GM19238 (cell line): Measurements from ENCODE around the gene COL5A3.
"Not testable (repeated sequence)": the region's sequence is repeated elsewhere in the genome, so short reads cannot be mapped to it uniquely, and the experiment has no call there.

Source experiments
- DNase-seq: peaks from one replicate; pipeline ENCODE4 v3.0.0; 2011; ENCODE audit warnings: low spot score; ENCODE audit not compliant: insufficient read length

Gene COL5A3

DNA sequence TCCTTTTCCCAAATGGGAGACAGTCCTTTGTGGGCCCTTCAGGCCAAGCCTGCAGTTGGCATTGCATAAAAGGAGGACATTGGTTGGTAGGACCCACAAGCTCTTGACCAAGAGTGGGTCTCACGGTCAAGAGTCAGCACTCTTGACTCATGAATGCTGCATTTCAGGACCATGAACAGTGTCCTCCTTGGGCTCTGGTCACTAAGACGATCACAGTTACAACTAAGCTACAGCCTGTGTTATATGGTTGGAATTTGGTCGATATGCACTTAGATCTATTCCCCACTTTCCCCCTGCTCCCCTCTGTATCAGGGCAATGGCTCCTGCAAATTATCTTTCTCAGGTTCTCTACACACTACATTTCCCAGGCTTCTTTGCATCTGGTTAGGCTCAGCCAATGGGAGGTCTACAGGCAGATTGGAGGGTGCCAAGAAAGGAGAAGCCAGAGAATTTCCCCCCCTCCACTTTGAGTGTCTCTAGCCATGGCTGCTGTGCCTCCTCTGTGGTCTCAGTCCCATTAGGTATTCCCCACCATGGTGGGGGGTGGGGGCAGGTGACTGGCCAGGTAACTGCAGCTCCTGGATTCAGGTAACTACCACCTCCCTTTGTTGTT lies 70.9 kb downstream of the COL5A3 start:
- no peak for DNase-seq

DNA sequence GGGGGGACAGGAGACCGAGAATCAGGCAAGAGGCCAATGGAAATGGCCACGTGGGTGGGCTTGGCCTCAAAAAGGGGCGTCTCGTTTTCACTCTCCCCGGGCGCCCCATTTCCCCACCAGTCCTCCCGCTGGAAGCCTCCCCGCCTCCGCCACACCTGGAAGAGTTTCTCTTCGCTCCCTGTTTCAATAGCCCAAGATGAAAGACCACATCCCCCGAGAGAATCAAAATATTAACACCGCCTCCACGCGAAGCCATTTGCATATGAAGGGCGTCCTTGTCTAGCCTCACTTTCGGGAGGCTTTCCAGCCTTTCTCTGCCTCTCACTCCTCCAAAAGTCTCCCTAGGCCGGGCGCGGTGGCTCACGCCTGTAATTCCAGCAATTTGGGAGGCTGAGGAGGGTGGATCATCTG lies 73.3 kb downstream of the COL5A3 start:
- no peak for DNase-seq

DNA sequence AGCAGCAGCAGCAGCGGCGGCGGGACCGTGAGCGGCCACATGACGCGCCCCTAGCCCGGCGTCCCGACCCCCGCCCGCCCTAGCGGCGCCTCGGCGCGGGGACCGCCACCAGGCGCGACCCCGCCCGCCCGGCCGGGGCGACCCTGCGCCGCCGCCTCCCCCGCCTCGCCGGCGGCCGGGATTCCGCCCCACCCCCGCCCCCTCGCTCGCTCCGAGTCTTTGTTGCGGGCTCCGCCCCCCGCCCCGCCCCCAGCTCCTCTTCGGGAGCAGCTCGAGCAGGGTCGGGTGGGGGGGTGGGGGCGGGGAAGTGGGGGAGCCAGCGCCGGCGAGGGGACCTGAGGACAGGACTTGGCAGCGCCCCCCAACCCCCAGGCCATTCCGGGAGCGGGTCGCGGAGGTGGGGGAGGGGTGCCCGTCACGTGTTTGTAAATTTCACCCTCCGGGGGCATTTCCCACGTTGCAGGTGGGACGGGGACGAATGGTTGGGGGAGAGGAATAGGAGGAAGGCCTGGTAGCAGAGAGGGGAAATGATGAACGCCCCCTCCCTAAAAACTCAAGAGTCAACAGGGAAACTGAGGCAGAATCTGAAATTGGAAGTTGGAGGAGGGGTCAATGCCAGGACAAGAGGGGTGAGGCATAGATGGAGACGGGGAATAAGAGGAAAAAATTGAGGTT lies 73.8 kb downstream of the COL5A3 start, which contains the start of gene OLFM2:
TSS of gene OLFM2 (minus strand) at position 190 of the 675 bp plus-strand sequence. CDS start at position 41, 149 bp downstream.
- no peak for DNase-seq

DNA sequence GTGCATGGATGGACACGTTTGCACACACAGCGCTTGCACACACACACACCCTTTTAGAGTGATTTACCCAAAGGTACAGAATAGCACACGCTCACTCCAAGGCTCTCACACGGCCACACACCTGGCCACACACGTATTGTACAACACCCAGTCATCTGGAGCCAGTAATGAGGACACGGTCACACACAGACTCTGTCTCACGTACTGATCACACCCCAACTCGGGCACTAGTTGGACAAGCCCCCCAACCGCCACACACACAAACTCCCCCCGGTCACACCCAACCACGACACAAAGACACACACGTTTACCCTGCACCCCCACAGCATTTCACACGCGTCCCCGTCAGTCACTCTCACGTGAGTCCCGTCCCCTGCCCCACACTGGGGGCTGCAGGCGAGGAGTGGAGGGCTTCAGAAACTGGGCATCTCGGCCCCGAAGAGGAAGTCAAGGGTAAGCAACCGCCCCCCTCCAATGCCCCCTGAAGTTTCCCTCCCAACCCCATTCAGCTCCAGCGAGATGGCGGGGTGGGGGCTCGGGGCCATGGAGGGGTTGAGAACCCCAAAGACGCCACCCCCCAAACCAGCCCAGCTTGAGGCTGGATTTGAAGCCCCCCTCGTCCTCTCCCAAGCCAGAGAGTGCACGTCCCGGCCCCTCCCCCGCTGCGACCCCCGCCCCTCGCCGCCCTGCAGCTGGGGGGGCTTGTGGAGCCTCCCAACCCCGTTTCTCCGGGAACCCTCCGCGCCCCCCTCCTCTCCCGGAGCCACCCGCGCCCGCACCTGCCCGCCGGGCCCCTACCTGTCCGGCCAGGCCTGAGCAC lies 74.6 kb downstream of the COL5A3 start:
- no peak for DNase-seq

DNA sequence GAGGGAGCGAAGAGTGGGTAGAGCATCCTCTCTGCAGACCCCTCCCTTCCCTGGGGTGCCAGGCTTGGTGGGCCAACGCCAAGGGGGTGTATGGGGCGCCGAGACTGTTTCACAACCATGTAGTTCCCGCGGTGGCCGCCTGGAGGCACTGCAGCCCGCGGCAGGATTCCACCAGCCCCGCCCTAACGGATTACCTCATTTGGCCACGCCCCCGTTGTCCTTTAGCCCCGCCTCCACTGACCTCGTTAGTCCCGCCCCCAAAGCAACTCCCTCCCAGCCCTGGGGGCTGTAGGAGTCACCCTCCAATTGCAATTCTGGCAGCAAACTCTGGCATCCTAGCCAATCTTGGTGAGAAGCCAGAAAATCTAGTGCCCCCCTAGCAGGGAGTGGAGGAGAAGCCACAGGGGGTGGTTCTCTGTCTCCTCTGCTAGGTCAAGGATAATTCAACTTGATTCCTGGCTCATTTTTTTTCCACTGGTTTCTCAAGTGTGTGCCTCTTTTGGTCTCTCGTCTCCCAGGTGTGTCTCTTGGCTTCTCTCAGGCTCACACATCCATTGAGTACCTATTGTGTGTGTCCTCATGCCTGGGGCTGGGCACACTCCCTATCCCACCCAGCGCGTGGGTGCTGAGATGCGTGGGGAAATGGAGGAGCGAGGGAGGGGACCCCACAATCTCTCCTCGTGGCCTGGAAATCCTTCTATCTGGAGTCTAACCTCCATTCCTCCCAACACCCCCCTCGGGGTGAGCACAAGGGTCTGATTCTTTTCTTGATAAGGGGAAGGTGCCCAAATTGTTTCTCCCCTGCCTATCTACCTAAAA lies 76.0 kb downstream of the COL5A3 start:
- peak; percentile 63 for DNase-seq

DNA sequence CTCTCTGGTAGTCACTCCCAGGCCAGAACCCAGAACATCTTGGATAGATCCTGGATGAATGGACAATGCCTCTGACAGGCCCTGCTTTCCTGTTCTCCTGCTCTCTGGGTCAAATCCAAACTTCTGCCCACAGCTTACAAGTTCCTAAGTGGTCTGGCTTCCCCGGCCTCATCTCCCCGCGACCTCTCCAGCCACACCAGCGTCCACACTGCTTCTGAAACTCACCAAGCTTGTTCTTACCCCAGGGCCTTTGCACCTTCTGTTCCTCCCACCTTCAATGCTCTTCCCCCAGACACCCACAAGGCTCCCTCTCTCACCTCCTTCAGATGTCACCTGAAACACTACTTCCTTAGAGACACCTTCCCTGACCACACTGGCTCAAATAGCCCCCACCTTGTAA lies 77.5 kb downstream of the COL5A3 start:
- no peak for DNase-seq

DNA sequence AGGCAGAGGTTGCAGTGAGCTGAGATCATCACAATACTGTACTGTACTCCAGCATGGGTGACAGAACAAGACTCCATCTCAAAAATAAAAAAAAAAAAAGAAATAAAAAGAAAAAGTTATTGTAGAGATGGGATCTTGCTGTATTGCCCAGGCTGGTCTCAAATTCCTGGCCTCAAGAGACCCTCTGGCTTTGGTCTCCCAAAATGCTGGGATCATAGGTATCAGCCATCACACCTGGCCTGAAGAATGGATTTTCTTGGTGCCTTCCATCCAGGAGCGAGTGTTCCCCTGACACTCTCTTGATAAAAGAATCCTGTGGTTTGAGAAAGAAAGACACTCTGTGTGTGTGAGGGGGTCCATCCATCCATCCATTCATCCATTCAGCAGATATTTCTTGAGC lies 78.7 kb downstream of the COL5A3 start:
- DNase-seq, result no peak

DNA sequence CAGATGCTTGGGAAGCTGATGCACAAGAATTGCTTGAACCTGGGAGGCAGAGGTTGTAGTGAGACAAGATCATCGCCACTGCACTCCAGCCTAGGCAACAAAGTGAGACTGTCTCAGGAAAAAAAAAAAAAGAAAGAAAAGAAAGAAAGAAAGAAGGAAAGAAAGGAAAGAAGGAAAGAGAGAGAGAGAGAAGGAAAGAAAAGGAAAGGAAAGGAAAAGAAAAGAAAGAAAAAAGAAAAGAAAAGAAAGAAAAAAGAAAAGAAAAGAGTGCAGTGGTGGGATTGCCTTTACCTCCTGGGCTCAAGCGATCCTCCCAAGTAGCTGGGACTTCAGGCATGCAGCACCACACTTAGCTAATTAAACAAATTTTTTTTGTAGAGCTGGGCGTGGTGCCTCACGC lies 86.9 kb downstream of the COL5A3 start:
- no peak for DNase-seq

DNA sequence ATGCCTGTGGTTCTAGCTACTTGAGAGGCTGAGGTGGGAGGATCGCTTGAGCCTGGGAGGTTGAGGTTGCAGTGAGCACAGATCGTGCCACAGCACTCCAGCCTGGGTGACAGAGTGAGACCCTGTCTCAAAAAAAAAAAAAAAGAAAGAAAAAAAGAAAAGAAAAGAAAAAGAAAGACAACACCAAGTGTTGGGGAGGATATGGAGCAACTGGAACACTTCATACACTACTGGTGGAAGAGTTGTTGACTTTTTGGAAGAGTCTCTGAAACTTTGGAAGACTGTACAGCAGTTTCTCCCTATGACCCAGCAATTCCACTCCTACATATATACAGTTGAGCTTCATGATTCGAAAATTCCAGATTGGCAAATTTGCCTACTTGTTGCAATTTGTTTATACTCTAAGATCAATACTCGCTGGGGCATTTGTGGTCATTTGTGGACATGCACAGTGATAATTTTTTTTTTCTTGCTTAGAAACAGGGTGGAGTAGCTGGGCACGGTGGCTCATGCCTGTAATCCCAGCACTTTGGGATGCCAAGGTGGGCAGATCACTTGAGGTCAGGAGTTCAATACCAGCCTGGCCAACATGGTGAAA lies 87.4 kb downstream of the COL5A3 start:
- DNase-seq, result not testable (repeated sequence)

- DNase-seq, result no peak
Observed at GRCh38 chr19:9917321-9917720, 93.0 kb downstream of the COL5A3 start.

- no peak for DNase-seq
Observed at GRCh38 chr19:9916719-9917118, 93.6 kb downstream of the COL5A3 start.

DNA sequence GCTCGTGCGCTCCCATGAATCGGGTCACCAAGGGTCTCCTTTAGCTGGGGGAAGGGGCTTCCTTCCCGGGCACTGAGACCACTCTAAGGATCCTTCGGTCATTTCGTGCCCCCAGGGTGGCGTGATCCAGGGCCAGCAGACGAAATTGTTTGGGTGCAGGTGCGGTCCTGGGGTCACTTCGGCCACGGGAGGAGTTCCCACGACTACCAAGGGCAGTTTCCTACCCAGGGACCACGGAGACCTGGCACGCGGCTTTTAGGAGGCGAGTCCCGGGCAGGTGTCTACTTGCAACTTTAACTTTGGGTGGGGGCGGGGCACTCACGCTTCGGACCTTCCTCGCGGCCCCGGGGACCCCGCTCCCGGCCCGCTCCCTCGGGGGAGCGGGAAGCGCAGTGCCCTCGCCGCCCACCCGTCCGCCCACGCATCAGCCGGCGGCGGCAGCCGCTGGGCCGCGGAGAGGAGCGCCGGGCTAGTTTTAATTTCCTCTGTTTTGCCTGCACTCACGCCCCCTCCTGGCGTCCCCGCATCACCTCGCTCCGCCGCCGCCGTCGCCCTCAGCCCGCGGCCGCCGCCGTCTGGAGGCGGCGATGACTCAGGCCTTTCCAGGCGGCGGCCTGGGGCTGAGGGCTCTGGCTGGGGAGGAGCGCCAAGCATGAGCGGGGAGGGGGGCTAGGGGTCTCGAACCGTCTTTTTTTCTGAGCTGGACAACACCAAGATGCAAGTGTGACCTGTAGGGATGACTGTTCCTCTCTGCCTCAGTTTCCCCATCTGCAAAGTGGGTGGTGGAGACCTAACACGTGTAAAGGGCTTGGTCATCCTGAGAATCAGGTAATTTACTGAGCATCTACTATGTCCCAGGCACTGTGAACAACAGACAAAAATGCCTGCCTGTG lies 95.7 kb downstream of the COL5A3 start:
- peak; percentile 77 for DNase-seq

- DNase-seq, result no peak
Observed at GRCh38 chr19:9914001-9914314, 96.3 kb downstream of the COL5A3 start.

GRCh38 chr19:9913237-9914000 lies 96.9 kb downstream of the COL5A3 start:
- DNase-seq, result no peak

DNA sequence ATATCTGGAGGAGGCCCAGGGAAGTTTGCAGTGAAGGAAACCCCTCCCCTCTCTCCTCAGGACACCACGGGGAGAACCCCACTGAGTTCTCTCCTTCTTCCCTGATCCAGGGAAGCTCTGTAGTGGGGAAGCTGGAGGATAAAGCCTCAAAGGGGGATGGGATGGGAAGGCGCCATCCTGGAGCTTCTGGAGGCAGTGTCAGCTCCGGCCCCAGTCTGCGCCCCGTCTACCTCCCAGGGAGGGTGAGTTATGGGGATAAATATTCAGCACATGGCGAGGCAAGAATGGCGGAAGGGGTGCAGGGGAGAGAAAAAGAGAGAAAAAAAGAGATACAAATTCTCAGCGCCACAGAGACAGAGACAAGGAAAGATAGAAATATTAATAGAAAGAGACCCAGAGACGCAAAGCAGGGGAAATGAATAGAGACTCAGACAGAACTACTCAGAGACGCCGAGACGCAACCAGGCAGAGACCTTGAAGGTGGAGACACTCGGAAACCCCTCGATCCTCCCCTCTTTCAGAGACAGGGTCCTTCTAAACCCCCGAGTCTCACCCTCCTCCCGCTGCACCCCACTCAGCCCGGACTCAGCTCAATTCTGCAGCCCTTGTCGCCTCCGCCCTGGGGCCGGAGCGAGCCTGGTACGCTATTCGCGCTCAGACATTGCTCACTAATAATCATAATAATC lies 97.6 kb downstream of the COL5A3 start:
- no peak for DNase-seq

DNA sequence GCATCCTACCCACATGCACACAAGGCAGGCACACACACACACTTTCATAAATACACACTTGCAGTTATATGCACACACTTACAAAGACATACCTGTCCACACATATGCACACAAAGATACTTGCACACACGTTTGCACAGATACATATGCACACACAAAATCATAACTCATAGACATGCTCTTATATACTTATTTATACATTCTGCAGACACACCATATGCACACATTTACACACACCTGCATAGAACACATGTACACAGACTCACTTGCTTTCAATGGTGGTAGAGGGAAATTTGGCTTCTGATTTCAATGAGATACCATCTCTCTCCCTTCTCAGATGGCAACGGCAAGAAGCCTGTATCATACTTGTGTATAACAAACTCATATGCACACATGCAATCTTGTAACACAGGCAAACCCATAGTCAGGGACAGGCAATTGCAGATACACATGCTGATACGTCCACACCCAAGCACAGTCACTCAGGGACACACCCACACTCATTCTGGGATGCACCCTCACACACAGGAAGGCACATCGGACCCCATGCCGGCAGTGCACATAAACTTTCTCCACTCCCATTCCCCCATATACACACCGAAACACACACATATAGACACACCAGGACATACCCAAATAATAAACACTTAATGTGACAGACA lies 98.6 kb downstream of the COL5A3 start:
- no peak for DNase-seq

DNA sequence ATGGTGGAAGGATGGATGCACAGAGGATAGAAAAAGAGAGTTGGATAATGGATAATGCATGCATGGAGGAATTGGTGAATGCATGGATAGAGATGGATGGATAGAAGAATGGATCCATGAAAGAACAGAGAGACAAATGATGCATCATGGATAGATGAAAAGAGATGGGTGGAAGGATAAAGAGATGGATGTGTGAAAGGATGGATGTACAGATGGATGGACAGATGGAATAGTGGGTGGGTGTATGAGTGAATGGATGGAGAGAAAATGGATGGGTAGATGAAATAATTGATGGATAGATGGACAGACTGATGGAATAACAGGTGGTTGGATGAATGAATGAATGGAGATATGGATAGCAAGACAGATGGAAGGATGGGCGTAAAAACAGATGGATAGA lies 99.7 kb downstream of the COL5A3 start:
- no peak for DNase-seq
